Stimulated activated CD4-positive, alpha-beta T cell treated with anti-CD3 and anti-CD28 coated beads, Interleukin-1b, Interleukin-23, amount 100 ng/mL, for 4 hours (primary cell): ENCODE data around the gene NPEPL1.

ENCODE experiments used
- DNase-seq, 2 donors: peaks; one replicate each; pipeline ENCODE4 v3.0.0-alpha.2; 2020; ENCODE audit warnings: low read depth in 2 of 2

The NPEPL1 gene

DNA sequence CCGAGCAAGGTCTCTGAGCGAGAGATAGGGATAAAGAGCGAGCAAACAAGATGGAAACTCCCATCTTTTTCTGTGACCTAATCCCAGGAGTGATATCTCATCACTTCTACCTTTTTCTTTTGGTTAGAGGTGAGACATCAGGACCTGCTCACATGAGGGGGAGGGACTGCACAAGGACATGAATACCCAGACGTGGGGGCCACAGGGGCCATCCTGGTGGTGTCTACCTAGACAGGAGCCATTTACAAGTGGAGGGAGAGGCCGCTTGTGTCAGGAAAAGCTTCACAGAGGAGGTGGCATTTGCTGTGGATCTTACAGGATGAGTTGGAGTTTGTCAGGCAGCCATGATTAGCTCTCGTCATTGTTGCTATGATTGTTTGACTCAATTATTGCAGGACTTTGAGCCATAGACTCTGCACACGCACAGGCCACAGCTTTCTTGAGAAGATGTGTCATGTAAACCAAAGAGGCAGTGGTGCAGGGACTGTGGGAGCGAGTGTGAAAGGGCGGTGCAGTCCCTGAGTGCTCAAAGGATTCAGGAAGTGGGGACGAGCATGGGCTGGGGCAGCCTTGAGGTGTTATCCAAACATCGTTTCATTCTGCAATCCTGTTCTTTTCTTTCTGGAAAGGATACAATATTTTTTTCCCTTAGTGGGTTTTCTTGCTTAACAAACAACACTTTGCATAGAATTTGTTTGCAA lies 7.7 kb downstream of the NPEPL1 start:
- no peak for DNase-seq

DNA sequence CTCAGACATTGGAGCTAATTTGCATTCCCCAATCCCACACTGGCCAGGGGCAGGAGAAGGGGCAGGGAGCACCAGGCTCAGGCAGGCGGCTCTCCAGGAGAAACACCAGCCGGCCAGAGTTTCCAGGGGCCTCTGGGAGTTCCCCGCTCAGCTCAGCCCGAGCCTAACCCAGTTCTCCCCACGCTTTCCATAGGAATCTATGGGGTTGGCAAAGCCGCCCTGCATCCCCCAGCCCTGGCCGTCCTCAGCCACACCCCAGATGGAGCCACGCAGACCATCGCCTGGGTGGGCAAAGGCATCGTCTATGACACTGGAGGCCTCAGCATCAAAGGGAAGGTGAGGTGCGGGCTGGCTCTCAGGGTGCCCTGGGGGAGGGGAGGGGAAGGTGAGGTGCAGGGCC lies 8.2 kb downstream of the NPEPL1 start:
- DNase-seq, result no peak

DNA sequence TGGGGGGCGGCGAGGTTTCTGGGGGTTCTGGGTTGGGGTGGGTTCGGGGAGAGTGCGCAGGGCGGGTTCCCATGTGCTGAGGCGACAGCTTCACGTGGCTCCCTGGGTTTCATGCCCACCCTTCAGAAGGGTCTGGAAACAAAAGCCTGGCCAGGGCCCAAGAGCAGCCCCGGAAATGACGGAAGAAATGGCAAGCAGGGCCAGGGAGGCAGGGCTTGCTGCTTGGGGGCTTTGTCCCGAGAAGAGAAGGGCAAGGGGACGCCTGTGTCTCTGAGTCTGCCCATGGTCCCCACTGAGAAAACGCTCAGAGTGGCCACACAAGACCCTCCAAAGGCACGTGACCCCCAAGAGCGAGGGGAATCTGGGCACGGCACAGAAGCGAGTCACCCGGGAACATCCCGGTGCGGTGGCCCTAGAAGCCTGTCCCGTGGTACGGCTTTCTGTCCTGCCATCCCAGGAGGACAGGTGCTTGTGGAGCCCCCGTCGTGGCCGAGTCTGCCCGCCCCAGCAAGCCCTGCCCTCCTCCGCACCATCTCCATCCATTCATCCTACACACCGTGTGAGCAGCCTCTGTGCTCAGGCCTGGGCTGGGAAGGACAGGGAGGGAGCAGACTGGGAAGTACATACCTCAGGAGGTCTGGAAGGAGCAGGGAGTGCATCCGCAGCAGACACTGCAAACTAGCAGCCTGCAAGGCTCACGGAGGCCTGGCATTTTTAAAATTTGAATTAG lies 9.0 kb downstream of the NPEPL1 start:
- no peak for DNase-seq

DNA sequence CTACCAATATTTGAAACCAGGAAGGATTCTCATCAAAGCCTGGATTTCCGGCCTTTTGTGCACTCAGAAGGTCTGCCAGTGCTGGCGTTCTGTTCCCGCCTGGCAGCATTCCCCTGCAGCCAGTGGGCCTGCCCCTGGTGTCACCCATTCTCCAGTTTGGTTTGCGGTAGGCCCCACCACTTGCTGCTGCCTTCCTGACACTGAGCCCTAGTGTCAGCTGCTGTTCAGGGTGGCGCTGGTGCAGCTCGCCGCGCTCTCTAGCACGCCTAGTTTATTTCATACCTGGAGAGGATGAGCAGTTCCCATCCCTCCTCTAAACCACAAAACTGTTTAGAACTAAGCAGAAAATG lies 9.5 kb downstream of the NPEPL1 start:
- no peak for DNase-seq

DNA sequence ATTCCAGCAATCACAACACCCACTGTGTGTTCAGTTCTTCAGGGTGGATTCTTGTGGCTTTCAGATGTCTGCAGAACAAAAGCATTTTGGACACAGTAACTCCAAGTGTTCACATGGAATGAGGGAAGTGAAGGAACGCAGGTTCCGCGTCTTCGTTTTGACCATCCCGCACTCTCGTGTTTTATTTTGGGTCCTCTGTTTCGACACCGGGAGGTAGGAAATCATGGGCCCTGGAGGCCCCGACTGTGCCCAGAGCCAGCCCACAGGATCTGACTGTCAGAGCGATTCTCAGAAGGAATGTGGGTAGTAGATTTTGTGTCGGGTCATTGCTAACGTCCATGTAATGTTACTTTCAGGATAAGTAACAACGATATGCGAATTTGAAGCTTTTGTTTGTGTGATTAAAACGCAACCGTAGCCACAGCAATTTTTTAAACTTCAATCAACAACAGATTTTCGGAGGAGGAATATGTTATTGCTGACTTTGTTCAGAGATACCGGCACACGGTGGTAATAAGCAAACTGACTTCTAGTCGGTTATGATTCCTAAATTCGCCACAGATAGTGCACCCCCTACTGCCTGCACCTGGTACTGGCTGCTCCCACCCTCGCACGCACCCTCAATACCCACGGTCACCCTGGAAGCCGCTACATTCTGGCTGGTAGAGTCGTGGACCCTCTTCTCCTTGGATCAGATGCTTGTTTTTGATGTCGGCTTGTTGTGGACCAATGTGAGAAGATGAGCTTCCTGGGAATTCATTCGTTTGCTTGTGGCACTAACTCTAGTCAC lies 10.5 kb downstream of the NPEPL1 start:
- DNase-seq, result no peak

DNA sequence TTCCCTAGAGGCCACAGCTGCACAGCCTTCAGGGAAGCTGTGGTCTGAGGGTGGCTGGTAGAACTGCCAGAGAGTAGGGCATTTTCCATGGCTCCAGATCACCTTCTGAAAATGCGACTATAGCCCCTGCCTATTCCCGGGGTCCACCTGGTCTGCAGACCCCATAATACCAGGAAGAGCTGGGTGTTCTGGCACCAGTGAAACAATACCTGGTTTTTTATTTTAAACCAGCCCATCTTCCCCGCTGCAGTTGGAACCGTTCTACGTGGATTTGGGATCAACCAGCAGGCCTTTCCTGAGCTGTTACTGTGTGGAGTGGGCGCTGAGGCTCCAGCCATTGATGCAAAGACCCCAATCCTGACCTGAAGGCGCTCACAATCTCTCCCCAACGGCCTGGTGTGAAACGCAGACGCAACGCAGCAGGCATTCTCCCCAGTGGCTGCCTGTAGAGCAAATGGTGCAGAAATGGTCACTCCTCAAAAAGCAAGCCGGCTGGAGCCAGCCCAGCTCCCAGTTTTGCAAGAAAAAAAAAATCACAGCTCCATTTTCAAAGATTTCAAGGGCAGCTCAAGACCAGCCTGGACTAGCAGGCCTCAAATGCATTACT lies 11.3 kb downstream of the NPEPL1 start:
- no peak for DNase-seq

DNA sequence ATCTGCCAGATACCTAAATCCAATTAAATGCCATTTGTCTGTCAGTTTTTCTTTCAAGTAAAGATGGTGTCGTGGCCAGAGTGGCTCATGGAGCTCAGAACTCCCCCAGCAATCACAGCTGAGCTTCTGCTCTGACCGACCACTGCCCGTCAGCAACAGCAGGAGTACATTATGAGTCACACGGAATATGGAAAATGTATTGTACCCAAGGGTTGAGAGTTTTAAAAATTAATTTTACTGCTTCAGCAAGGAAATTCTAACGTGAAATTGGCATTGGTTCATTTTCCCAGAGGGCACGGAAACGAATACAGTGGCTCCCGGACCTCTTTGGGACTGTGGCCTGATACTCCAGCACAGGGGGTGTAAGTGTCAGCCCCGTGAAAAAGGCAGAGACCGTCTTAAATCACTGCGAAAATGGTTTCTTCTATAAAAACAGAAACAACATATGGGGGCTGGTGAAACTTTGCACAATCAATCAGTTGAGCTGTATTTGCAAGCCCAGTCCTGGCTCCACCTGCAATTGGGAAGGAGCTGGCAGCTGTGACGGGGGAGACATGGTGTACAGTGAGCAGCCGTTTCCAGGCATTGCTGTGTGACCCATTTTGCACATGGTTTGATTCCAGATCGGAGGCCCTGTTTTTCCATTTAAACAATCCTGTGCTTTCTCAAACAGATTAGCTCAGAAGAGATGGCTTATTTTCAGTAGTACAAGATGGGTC lies 12.8 kb downstream of the NPEPL1 start:
- DNase-seq, result no peak

DNA sequence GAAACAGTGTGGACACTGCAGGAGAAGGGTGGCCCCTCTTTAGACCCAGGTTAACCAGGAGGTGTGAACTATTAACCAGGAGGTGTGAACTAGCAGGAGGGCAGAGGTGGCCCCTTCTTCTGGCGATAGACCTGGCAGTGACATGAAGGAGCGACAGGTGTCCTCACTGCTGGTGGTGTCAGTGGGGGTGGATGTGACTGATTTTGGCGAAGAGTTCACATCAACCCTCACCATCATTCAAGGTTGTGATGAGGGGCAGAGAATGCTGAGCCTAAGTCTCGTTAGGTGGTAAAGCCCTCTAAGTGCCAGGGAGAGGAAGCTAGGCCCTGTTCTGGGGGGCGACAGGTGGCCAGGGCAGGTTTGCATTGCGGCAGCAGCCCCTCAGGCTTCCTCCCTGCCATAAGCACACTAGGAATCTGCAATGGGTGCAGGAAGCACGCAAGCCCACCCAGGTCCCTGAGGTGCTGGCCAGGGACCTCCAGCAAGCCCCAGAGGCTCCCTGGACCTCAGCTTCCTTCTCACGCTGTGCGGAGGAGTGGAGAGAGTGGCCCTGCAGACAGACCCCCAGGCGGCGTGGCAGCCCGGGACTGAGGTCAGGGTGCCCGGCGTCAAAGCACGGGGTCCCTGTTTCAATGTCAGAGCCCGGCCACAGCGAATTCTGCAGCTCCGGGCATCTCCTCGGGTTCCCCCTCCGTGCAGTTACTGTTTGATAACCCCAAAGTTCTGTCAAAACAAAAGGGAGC lies 13.7 kb downstream of the NPEPL1 start:
- DNase-seq, result no peak

DNA sequence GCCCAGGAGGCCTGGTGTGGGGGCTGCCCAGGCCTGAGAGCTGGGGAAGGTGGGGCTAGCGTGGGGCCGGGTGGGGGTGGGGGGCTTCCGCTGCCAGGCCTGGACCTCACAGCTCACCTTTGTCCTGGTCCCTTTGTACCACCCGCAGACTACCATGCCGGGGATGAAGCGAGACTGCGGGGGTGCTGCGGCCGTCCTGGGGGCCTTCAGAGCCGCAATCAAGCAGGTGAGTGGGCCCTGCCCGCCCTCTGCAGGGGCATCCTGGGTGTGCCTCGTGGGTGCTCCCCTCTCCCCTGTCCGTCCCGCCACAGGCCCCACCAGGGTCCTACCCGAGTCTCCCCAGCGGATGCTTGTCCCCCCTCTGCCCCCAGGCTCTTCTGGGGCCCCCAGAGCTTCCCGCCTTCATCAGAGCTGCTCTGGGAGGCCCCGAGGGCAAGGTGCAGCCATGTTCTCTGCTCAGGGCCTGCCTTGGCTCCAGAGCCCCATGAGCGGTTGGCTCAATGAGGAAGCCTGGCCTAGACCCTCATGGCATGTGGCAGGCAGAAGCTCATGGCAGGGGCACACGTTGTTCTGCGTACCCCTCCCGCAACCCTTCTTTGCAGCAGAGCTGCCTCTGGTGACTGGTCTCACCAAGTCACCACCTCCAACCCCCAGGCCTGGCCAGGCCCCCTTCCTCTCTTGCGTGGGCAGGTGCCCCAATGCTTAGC lies 14.5 kb downstream of the NPEPL1 start:
- no peak for DNase-seq

DNA sequence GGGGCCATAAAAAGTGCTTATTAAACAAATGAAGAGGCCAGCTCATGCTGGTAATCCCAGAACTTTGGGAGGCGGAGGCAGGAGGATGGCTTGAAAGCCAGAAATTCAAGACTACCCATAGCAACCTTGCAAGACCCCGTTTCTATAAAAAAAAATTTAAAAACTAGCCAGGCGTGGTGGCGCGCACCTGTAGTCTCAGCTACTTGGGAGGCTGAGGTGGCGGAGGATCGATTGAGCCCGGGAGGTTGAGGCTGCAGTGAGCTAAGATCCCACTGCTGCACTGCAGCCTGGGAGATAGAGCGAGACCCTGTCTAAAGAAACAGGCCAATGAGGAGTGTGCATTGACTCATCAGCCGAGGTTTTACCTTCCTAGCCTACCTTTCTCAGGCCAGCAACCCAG lies 15.2 kb downstream of the NPEPL1 start:
- DNase-seq, result no peak

DNA sequence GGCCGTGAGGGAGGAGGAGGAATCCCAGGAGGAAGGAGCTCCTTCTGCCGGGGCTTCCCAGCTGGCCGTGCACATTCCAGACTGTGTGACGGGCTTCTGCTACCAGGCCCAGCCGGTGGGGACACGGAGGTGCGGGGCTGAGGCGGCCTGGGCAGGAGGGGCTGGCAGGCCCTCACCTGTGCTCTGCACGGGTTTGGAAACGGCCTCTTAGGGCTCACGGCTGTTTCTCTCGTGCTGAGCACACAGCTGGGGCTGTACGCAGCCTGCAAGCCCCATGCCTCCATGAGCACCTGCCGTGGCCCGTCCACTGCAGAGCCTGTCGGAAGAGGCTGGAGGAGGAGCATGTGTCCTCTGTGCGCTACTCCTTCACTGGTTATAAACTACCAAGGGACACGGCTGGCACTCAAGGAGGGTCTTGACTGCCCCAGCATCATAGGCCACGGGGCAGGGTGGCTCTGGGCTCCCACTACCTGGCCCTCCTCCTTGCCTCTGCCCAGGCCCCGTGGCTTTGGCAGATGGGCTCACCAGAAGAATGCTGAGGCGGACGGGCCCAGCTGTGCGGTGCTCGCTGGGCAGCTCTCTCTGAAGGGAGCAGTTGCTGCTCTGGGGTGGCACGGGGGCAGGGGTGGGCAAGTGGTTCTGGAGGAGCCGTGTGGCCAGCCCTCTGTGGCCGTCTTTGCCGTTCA lies 15.8 kb downstream of the NPEPL1 start:
- no peak for DNase-seq

DNA sequence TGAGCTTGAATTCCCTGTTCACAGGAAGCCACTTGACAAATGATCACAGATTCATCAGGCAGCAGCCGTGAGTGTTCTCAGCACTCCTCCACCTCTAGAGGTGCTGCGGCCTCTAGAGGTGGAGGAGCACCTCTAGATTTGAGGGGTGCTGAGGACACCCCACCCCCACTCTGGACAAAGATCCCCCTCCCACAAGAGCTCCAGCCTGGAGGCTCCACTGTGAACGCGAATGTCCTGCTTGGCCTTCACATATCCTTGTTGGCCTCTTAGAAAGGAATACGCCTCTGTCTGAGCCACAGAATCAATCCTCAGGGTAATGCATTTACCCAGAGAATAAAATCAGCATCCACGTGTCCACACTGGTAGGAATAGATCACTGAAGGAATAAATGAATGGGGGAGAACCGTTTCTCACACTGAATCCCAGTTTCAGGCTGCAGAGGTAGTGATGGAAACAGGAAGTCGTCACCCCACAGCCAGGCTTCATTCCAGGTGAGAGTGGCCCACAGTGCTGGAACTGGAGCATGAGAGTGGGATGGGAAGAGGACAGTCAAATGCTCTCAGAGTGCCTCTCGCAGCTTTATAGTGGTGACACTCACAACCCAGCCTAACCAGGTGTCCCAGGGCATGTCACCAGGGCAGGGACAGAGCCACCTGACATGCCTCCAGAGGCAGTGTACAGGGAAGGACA lies 16.6 kb downstream of the NPEPL1 start:
- DNase-seq, result no peak

DNA sequence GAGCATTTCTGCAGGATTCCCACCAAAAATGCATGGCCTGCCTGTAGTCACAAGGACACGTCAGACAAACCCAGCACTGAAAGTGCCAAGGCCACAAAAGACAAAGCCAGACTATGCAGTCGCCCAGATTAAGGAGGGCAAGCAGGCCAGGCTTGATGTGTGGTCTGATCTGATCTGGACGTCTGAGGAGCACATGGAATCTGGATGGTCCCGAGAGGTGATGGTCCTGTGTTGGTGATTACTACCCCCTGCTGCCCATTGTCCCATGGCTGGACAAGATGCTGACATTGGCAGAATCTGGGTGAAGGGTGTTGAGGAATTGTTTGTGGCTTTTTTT lies 17.1 kb downstream of the NPEPL1 start:
- DNase-seq, result no peak

DNA sequence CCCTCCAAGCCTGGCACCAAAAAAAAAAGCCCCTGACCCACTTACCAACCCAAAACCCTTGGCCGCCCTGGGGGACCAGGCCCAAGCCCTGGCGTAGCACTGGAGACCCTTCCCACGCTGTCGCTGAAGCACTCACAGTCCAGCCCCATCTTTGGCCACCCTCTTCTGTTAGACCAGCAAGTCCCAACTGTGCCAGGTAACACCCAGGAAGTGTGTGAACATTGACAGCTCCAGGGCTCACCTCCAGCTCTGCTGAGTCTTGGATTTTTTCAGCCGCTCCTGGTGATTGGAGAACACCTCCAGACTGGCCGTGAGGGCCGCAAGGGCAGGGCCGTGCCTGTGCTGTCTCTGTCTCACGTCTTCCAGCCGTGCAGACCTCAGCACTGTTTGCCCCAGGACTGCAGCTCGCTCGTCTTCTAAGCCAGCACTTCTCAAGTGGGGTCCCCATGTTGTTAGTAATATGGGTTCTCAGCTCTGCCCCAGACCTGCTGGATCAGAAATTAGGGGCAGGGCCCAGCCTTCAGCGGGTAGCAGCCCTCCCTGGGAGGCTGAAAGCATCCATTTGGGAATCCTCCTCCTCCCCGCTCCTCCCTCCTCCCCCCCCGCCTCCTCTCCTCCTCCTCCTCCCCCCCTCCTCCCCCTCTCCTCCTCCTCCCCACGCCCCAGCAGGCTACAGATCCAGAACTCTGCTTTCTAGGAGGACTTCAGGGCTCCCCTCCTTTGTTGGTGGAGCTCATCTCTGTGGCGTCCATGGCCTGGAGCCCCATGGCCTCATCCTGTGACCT lies 18.1 kb downstream of the NPEPL1 start:
- no peak for DNase-seq

DNA sequence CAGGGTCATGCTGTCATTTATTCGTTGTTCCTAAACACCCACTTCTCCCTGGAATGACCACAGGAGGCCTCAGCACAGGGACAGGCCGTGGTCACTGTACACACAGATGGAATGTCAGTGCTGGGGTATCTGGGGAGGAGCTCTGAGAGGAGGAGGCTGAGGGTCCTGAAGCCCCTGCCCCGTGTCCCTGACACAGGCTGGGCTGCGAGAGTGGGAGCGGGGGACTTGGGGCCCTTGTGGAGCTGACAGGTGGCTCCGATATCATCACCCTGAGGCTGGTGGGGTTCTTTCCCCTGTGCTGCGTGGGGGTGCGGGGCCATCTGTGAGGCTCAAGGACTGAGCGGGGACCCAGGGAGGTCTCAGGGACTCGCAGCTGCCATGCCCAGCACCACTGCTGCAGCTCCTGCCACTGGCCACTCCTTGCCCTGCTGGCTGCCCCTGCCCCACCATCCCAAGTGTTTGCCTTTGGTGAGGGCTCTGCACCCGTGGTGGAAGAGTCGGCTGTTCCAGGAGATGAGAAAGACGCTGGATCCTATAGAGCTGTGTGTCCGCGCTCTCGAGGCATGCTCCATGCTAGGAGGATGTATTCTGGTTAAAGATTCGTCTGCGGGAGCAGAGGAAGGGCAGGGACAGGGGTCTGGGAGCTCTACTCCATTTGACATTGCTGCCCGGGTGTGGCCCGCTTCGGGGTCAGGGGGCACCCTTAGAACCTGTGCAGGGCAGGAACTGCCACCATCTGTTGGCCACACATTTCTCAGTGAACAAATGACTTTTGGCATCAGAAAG lies 18.9 kb downstream of the NPEPL1 start:
- no peak for DNase-seq

DNA sequence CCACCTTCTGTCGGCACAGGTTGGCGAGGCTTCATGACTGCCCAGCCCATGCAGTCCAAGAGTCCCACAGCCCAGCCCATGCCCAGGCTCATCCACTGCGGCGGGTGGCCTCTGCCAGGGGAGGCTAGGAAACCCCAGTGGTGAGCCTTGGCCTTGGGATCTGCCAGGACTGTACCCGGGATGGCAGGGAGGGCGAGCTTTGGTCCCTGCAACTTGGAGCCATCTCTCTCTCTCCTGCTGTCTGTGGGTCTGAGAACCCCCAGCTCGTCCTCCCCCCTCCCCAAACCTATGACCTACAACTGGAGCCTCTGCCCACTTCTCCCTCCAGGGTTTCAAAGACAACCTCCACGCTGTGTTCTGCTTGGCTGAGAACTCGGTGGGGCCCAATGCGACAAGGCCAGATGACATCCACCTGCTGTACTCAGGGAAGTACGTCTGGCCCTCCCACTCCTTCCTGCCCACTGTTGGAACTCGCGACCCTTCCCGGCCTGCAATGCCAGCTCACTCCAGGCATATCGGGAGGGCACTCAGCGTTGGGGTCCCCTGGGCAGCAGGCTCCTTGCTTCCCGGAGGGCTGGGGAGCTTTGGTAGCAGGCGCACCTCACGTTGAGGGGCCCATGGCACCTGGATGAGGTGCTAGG lies 19.7 kb downstream of the NPEPL1 start:
- no peak for DNase-seq
